ENCODE data around the gene SUMO3. TPM values are rescaled to one million over a fixed set of nuclear protein-coding genes. Genes with fewer than 3 reads are reported as not detected.

SUMO3 gene
- polyA plus RNA-seq, 1 donor (not counting 4 experiments of a cell fraction or from before 2014, with no cell fraction given), result 115 TPM

DNA sequence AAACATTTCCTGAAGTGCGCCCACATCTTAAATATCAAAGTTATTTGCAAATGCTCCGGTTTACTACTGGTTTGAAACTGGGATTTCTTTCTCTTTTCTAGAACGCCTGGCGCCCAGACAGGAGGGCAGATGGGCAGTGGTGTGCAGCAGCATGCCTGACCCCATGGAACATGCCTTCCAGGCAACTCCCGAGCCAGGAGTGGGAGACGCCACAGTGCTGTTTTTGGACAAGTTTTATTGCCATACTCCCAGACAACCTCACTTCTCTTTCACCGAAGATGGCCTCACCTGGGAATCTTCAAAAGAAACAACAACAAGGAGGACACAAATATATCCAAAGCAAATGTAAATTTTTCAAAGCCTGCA is 37.7 kb downstream of the SUMO3 start:
- DNase-seq (ENCODE audit: low read depth, low spot score) (no peak), FAIRE-seq (no peak)
- Histone ChIP-seq H3K4me1 (ENCODE audit: control insufficient read depth, extremely low read depth, insufficient read depth, low read length) (peaks cover 19% of the 10 kb centered on the region), H3K27ac (ENCODE audit: control insufficient read depth, insufficient read depth, low read length) (no peak overlapping the region), H3K9me1 (ENCODE audit: control insufficient read depth, extremely low read depth, insufficient read depth, low read length) (no peaks in the 10 kb centered on the region), H3K9ac (ENCODE audit: control insufficient read depth, extremely low read depth, insufficient read depth, low read length) (no peak overlapping the region), H3K79me2 (ENCODE audit: control insufficient read depth, insufficient read depth, low read length) (peaks cover 31% of the 10 kb centered on the region), H3K4me3 (ENCODE audit: control insufficient read depth in 2 of 3, extremely low read depth in 1 of 3, insufficient read depth in 2 of 3, low read depth in 1 of 3, low read length in 3 of 3) (no peak overlapping the region), H2AFZ (ENCODE audit: control insufficient read depth, low read length) (no peak overlapping the region), H3K9me3 (ENCODE audit: control insufficient read depth, low read depth, low read length) (no peaks in the 10 kb centered on the region), H4K20me1 (ENCODE audit: control insufficient read depth, extremely low read depth, insufficient read depth, low read length) (no peaks in the 10 kb centered on the region), H3K27me3 (ENCODE audit: control insufficient read depth, extremely low read depth, insufficient read depth, low read length) (no peaks in the 10 kb centered on the region), H3K36me3 (ENCODE audit: control insufficient read depth in 2 of 2, extremely low read depth in 1 of 2, insufficient read depth in 2 of 2, low read length in 2 of 2) (peaks cover 7 to 24% of the 10 kb centered on the region in 2 experiments), H3K4me2 (ENCODE audit: control insufficient read depth, extremely low read depth, insufficient read depth, low read depth, low read length) (no peak overlapping the region)
- dilution Hi-C loops (cut with MboI; ENCODE audit: extremely low pct_ligation_motif_present, low sequenced_read_pairs), result no loop called here
- TF ChIP-seq EZH2 (IDR thresholded peaks at IDR 0.05; ENCODE audit: low read length), result no peak
- TF ChIP-seq, protein P1, sequence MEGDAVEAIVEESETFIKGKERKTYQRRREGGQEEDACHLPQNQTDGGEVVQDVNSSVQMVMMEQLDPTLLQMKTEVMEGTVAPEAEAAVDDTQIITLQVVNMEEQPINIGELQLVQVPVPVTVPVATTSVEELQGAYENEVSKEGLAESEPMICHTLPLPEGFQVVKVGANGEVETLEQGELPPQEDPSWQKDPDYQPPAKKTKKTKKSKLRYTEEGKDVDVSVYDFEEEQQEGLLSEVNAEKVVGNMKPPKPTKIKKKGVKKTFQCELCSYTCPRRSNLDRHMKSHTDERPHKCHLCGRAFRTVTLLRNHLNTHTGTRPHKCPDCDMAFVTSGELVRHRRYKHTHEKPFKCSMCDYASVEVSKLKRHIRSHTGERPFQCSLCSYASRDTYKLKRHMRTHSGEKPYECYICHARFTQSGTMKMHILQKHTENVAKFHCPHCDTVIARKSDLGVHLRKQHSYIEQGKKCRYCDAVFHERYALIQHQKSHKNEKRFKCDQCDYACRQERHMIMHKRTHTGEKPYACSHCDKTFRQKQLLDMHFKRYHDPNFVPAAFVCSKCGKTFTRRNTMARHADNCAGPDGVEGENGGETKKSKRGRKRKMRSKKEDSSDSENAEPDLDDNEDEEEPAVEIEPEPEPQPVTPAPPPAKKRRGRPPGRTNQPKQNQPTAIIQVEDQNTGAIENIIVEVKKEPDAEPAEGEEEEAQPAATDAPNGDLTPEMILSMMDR (optimal IDR thresholded peaks at IDR 0.05 in 1 of 3, IDR thresholded peaks at IDR 0.05 in 1 of 3, conservative IDR thresholded peaks at IDR 0.05 in 1 of 3; ENCODE audit: extremely low read depth in 1 of 3, insufficient read depth in 2 of 3, low read length in 3 of 3), result no peak

DNA sequence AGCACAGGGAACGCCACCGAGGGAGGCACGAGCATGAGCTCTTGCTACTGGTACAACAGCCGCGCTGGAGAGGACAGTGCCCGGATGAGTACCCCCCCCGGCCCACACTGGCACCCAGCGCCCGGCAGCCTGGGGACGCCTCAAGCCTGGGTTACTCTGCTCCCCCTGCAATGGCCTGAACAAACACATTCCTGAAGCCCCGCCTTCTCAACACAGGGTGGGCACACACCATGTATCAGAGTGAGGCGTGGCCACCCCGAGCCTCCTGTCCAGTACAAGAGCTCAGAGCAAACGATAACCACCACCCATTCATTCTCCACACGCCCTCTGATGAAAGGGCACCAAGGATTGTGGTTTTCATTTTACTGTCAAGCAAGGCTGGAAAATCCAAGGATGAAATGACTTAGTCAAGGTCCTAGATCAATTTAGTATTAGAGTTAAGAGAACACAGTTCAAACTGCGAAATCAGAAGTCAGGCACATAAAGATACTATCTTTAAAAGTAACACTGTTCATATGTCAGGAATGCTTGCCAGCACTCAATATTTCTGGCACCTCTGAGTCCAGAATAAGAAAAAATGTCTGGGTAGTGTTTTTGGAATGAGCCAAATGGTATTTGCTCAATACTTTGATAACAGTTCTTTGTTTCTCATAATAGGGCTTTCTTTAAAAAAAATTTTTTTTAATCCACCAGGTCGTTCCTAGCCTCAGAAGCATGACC is 38.3 kb downstream of the SUMO3 start:
- Histone ChIP-seq H3K27ac (ENCODE audit: control insufficient read depth, insufficient read depth, low read length) (no peak overlapping the region), H3K36me3 (ENCODE audit: control insufficient read depth in 2 of 2, extremely low read depth in 1 of 2, insufficient read depth in 2 of 2, low read length in 2 of 2) (peaks cover 5 to 27% of the 10 kb centered on the region in 2 experiments), H3K9ac (ENCODE audit: control insufficient read depth, extremely low read depth, insufficient read depth, low read length) (no peak overlapping the region), H3K4me3 (ENCODE audit: control insufficient read depth in 2 of 3, extremely low read depth in 1 of 3, insufficient read depth in 2 of 3, low read depth in 1 of 3, low read length in 3 of 3) (no peak overlapping the region), H3K27me3 (ENCODE audit: control insufficient read depth, extremely low read depth, insufficient read depth, low read length) (no peaks in the 10 kb centered on the region), H2AFZ (ENCODE audit: control insufficient read depth, low read length) (no peak overlapping the region), H3K4me2 (ENCODE audit: control insufficient read depth, extremely low read depth, insufficient read depth, low read depth, low read length) (no peak overlapping the region), H3K4me1 (ENCODE audit: control insufficient read depth, extremely low read depth, insufficient read depth, low read length) (peaks cover 19% of the 10 kb centered on the region), H3K79me2 (ENCODE audit: control insufficient read depth, insufficient read depth, low read length) (peaks cover 26% of the 10 kb centered on the region), H4K20me1 (ENCODE audit: control insufficient read depth, extremely low read depth, insufficient read depth, low read length) (no peaks in the 10 kb centered on the region), H3K9me1 (ENCODE audit: control insufficient read depth, extremely low read depth, insufficient read depth, low read length) (no peaks in the 10 kb centered on the region), H3K9me3 (ENCODE audit: control insufficient read depth, low read depth, low read length) (no peaks in the 10 kb centered on the region)
- FAIRE-seq (no peak), DNase-seq (ENCODE audit: low read depth, low spot score) (no peak)
- dilution Hi-C loops (cut with MboI; ENCODE audit: extremely low pct_ligation_motif_present, low sequenced_read_pairs), result no loop called here
- TF ChIP-seq, protein P1 (optimal IDR thresholded peaks at IDR 0.05 in 1 of 3, IDR thresholded peaks at IDR 0.05 in 1 of 3, conservative IDR thresholded peaks at IDR 0.05 in 1 of 3; ENCODE audit: extremely low read depth in 1 of 3, insufficient read depth in 2 of 3, low read length in 3 of 3), result no peak
- no peak for TF ChIP-seq EZH2 (IDR thresholded peaks at IDR 0.05; ENCODE audit: low read length)
